ENCODE data around the gene MAPKAP1. TPM values are rescaled to one million over a fixed set of nuclear protein-coding genes. Genes with fewer than 3 reads are reported as not detected.

MAPKAP1 gene
- total and polyA plus RNA-seq, 9 of the 15 experiments (the other 6 are each of a cell fraction or from before 2014, with no cell fraction given): 2.6 to 82.1 (median 61.1) TPM

DNA sequence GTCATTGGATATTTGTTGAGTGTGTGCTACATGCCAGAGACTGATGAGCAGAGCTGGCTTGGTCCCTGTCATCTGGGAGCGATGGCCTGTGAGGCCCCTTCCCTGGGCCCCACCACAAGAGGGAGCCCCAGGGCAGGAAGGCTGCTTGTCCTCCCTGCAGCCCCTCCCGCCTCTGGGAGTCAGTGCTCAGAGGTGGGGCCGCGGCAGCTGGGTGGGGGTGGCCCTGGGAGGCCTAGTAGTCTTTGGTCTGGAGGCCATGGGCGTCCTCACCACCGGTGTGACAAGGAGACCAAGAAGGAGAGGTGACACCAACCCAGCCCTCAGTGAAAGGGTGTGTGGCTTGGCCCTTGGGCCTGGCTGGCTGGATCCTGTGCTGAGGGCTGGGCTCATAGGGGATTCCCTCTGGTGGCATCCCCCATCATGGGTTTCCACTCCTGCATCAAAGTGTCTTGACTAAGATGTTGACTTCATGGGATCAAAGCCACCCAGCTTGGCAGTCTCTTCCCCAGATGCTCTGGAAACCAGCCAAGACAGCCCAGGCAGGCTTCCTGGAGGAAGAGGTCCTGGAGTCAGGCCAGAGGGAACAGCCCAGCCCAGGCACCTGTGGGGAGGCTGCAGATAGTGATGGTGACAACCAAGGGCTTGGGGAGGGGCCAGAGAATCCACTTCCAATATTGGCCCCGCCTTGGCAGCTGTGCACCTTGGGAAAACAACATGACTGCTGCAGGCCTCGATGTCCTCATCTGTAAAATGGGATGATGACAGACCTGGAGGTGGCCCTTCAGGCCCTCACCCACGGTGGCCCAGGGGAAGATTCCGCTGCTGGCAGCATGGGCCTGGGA is 278.7 kb downstream of the MAPKAP1 start (continued):
- TF ChIP-seq, protein P1, sequence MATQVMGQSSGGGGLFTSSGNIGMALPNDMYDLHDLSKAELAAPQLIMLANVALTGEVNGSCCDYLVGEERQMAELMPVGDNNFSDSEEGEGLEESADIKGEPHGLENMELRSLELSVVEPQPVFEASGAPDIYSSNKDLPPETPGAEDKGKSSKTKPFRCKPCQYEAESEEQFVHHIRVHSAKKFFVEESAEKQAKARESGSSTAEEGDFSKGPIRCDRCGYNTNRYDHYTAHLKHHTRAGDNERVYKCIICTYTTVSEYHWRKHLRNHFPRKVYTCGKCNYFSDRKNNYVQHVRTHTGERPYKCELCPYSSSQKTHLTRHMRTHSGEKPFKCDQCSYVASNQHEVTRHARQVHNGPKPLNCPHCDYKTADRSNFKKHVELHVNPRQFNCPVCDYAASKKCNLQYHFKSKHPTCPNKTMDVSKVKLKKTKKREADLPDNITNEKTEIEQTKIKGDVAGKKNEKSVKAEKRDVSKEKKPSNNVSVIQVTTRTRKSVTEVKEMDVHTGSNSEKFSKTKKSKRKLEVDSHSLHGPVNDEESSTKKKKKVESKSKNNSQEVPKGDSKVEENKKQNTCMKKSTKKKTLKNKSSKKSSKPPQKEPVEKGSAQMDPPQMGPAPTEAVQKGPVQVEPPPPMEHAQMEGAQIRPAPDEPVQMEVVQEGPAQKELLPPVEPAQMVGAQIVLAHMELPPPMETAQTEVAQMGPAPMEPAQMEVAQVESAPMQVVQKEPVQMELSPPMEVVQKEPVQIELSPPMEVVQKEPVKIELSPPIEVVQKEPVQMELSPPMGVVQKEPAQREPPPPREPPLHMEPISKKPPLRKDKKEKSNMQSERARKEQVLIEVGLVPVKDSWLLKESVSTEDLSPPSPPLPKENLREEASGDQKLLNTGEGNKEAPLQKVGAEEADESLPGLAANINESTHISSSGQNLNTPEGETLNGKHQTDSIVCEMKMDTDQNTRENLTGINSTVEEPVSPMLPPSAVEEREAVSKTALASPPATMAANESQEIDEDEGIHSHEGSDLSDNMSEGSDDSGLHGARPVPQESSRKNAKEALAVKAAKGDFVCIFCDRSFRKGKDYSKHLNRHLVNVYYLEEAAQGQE (IDR thresholded peaks at IDR 0.05; ENCODE audit: borderline replicate concordance): peak; percentile 76
- TF ChIP-seq, protein P1 (CRISPR knock-in tag; IDR thresholded peaks at IDR 0.05; ENCODE audit: low read depth): no peak
- TF ChIP-seq, protein P2, sequence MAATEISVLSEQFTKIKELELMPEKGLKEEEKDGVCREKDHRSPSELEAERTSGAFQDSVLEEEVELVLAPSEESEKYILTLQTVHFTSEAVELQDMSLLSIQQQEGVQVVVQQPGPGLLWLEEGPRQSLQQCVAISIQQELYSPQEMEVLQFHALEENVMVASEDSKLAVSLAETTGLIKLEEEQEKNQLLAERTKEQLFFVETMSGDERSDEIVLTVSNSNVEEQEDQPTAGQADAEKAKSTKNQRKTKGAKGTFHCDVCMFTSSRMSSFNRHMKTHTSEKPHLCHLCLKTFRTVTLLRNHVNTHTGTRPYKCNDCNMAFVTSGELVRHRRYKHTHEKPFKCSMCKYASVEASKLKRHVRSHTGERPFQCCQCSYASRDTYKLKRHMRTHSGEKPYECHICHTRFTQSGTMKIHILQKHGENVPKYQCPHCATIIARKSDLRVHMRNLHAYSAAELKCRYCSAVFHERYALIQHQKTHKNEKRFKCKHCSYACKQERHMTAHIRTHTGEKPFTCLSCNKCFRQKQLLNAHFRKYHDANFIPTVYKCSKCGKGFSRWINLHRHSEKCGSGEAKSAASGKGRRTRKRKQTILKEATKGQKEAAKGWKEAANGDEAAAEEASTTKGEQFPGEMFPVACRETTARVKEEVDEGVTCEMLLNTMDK (IDR thresholded peaks at IDR 0.05; ENCODE audit: borderline replicate concordance, insufficient read depth, low read depth, low read length, poor library complexity, severe bottlenecking): peak; percentile 41
- TF ChIP-seq PTBP1 (IDR thresholded peaks at IDR 0.05; ENCODE audit: low read depth, low read length) (peak; percentile 80; the same call in 1 of the 2 replicates), HDAC2 (IDR thresholded peaks at IDR 0.05) (peak; percentile 90)
- TF ChIP-seq, protein P3, sequence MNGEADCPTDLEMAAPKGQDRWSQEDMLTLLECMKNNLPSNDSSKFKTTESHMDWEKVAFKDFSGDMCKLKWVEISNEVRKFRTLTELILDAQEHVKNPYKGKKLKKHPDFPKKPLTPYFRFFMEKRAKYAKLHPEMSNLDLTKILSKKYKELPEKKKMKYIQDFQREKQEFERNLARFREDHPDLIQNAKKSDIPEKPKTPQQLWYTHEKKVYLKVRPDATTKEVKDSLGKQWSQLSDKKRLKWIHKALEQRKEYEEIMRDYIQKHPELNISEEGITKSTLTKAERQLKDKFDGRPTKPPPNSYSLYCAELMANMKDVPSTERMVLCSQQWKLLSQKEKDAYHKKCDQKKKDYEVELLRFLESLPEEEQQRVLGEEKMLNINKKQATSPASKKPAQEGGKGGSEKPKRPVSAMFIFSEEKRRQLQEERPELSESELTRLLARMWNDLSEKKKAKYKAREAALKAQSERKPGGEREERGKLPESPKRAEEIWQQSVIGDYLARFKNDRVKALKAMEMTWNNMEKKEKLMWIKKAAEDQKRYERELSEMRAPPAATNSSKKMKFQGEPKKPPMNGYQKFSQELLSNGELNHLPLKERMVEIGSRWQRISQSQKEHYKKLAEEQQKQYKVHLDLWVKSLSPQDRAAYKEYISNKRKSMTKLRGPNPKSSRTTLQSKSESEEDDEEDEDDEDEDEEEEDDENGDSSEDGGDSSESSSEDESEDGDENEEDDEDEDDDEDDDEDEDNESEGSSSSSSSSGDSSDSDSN (IDR thresholded peaks at IDR 0.05; ENCODE audit: borderline replicate concordance in 1 of 2, low read depth in 2 of 2, low read length in 2 of 2): 0 out of 4 replicates have a peak, but pooled peaks of 1 of the 2 experiments have one; percentile 33
- TF ChIP-seq, protein P4, sequence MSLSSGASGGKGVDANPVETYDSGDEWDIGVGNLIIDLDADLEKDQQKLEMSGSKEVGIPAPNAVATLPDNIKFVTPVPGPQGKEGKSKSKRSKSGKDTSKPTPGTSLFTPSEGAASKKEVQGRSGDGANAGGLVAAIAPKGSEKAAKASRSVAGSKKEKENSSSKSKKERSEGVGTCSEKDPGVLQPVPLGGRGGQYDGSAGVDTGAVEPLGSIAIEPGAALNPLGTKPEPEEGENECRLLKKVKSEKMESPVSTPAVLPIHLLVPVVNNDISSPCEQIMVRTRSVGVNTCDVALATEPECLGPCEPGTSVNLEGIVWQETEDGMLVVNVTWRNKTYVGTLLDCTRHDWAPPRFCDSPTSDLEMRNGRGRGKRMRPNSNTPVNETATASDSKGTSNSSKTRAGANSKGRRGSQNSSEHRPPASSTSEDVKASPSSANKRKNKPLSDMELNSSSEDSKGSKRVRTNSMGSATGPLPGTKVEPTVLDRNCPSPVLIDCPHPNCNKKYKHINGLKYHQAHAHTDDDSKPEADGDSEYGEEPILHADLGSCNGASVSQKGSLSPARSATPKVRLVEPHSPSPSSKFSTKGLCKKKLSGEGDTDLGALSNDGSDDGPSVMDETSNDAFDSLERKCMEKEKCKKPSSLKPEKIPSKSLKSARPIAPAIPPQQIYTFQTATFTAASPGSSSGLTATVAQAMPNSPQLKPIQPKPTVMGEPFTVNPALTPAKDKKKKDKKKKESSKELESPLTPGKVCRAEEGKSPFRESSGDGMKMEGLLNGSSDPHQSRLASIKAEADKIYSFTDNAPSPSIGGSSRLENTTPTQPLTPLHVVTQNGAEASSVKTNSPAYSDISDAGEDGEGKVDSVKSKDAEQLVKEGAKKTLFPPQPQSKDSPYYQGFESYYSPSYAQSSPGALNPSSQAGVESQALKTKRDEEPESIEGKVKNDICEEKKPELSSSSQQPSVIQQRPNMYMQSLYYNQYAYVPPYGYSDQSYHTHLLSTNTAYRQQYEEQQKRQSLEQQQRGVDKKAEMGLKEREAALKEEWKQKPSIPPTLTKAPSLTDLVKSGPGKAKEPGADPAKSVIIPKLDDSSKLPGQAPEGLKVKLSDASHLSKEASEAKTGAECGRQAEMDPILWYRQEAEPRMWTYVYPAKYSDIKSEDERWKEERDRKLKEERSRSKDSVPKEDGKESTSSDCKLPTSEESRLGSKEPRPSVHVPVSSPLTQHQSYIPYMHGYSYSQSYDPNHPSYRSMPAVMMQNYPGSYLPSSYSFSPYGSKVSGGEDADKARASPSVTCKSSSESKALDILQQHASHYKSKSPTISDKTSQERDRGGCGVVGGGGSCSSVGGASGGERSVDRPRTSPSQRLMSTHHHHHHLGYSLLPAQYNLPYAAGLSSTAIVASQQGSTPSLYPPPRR (CRISPR knock-in tag; IDR thresholded peaks at IDR 0.05; ENCODE audit: borderline replicate concordance): no peak

Measured in K562 (cell line).